Spleen (tissue), 7 donors: ENCODE measurements around the gene ATXN7.

Experiments used
- CTCF ChIP-seq, 11 experiments: fragments of 200-600 bp in 7 of 11; fragments of 450-650 bp in 4 of 11; sonication (generic) in 4 of 11; IDR thresholded peaks in 8 of 11; conservative IDR thresholded peaks in 3 of 11; 1 replicate in 7 of 11; 2 replicates in 4 of 11; pipeline versions ENCODE4 v1.4.0 to v1.8.0; 2016 to 2021; ENCODE audit warnings: antibody characterized with exemption in 11 of 11, inconsistent platforms in 4 of 11, mild to moderate bottlenecking in 1 of 11
- POLR2A ChIP-seq, 3 donors: fragments of 450-650 bp; IDR thresholded peaks; one replicate each; pipeline ENCODE4 v1.5.1; 2017; ENCODE audit warnings: antibody characterized with exemption in 3 of 3, mild to moderate bottlenecking in 1 of 3
- POLR2AphosphoS5 ChIP-seq, 3 donors: sonication (generic); formaldehyde crosslinking; IDR thresholded peaks; one replicate each; pipeline ENCODE4 v1.5.1; 2017; ENCODE audit warnings: antibody characterized with exemption in 3 of 3
- donor health status: DM: no; HTN: no; CAD: no; lungs with moderate emphysema.
- donor health status: DM: no; HTN: no; CAD: no.
- donor health status: DM: no; HTN: no; CAD: no.

- TF ChIP-seq CTCF (IDR thresholded peaks at IDR 0.05 in 8 of 11, conservative IDR thresholded peaks at IDR 0.05 in 3 of 11) (no peak), POLR2A (IDR thresholded peaks at IDR 0.05) (no peak), POLR2AphosphoS5 (IDR thresholded peaks at IDR 0.05) (no peak)
Observed at GRCh38 chr3:63909431-63909830, 45.8 kb downstream of the ATXN7 start.
